Measurements from ENCODE around the gene REV1.
"Not testable (repeated sequence)": the region's sequence is repeated elsewhere in the genome, so short reads cannot be mapped to it uniquely, and the experiment has no call there.

REV1 gene

DNA sequence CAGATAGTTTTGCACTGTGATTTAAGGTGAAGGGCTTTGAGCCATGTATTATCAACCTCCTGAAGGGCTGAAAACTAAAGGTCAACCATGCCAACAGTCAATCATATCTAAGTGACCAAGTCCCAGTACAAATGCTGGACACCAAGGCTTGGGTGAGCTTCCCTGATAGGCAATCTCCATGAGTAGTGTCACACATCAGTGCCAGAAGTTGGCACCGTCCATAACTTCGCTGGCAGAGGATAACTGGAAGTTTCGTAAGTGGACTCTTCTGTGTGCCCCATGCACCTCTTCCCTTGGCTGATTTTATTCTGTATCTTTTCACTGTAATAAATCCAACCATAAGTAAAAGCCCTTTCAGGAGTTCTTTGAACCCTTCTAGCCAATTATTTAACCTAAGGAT, 13.2 kb downstream of the REV1 start:
- no peaks in the 10 kb centered on the region for H3K9me3 Mint-ChIP-seq
- CTCF ChIA-PET = no interaction called here
- H3K27ac Mint-ChIP-seq = no peak overlapping the region
- H3K4me1 Mint-ChIP-seq = peaks cover 7% of the 10 kb centered on the region
- no peak overlapping the region for H3K4me3 Mint-ChIP-seq
- peaks cover 5% of the 10 kb centered on the region for H3K36me3 Mint-ChIP-seq
- no peak for DNase-seq
- no peaks in the 10 kb centered on the region for H3K27me3 Mint-ChIP-seq

DNA sequence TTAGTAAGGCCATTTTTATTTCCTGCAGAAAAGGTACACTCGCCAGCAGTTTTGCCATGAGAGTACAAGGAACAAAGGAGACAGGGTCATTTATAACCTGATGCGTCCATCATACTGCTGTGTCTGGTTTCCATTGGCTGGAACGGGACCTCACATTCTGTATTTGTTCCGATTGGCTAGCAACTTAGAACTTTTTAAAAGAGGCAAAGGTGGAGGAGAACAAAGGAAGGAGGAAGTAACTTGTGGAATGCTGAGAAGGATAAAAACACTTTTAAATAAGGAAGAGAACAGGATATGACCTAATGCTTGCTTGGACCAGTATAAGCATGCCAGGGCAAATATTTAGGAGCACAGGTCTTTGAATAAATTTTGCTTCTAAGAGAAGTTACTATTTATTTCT, 14.7 kb downstream of the REV1 start:
- CTCF ChIA-PET, H3K27ac Mint-ChIP-seq, H3K4me1 Mint-ChIP-seq, H3K27me3 Mint-ChIP-seq, DNase-seq, H3K36me3 Mint-ChIP-seq, H3K4me3 Mint-ChIP-seq, H3K9me3 Mint-ChIP-seq: not testable (repeated sequence)

DNA sequence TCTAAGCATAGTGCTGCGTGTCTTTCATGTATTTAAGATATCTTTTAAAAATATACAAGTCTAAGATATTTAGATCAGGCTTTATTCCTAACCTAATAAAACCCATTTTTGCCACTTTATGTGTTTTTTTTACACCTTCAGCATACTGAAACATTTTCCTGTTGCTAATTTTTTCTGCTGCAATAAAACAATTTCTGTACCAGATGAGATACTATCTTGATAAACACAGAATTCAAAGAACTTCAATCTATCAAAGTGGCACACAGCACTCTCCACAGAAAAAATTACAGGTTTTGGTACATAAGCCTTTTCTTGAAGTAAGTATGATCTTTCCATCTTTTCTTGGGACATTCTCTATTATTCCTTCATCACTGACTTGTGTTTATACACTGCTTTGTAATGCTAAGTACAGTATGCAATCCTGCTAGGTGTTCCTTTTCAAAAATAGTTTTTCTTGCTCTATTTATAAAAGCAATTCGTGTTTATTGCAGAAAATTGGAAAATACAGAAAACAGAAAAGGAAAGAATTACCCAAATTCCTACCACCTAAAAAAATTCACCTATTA, 16.2 kb downstream of the REV1 start:
- Mint-ChIP-seq H3K36me3 (peaks cover 10% of the 10 kb centered on the region), H3K4me1 (peaks cover 6% of the 10 kb centered on the region), H3K27ac (no peak overlapping the region), H3K9me3 (no peaks in the 10 kb centered on the region), H3K27me3 (no peaks in the 10 kb centered on the region), H3K4me3 (no peak overlapping the region)
- CTCF ChIA-PET = no interaction called here
- no peak for DNase-seq

DNA sequence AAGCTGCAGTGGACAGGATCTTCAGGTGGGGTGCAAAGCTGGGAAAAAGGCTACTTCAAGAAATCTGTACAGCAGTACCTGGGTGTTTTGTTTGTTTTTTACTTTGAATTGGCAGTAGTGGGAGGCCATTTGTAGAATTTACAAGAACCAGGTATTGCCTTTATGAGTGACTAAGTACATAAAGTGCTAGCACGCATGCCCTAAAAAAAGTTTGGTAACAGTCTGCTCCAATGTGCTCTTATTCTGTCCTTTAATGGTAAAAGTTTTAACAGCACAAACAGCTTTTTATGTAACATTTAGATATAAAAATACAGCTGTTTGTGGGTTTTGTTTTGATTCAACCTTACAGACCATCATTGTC, 17.2 kb downstream of the REV1 start:
- DNase-seq = no peak
- Mint-ChIP-seq H3K4me1 (peaks cover 4% of the 10 kb centered on the region), H3K36me3 (peaks cover 10% of the 10 kb centered on the region), H3K27me3 (no peaks in the 10 kb centered on the region), H3K4me3 (no peak overlapping the region), H3K27ac (no peak overlapping the region), H3K9me3 (no peaks in the 10 kb centered on the region)
- CTCF ChIA-PET = no interaction called here

DNA sequence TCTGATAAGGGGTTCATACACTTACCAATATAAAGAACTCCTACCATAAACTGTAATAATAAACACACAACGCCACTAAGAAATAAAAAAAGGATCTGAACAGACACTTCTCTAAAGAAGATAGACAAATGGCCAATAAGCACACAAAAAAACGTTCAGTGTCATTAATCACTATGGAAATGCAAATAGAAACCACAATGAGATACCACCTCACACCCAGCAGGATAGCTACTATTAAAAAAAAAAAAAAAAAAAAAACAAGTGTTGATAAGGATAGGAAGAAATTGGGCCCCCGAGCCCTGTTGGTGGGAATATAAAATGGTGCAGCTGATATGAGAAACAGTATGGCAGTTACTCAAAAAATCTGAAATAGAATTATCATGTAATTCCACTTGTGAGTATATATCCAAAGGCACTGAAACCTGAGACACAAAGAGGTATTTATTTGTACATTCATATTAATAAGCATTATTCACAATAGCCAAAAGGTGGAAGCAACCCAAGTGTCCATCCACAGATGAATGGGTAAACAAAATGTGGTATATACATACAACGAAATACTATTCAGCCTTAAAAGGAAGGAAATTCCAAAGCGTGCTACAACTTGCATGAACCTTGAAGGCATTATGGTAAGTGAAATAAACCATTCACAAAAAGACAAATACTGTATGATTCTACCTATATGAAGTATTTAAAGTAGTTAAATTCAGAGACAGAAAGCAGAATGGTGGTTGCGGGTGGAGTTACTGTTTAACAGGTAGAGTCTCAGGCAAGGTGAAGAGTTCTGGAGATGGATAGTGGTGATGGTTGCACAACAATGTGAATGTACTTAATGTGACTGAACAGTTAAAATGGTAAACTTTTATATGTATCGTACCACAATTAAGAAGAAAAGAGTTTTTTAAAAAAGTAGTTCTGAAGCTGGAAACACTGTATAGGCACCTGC, 17.9 kb downstream of the REV1 start:
- no peak for DNase-seq
- Mint-ChIP-seq H3K4me1 (peaks cover 4% of the 10 kb centered on the region), H3K27ac (no peak overlapping the region)

DNA sequence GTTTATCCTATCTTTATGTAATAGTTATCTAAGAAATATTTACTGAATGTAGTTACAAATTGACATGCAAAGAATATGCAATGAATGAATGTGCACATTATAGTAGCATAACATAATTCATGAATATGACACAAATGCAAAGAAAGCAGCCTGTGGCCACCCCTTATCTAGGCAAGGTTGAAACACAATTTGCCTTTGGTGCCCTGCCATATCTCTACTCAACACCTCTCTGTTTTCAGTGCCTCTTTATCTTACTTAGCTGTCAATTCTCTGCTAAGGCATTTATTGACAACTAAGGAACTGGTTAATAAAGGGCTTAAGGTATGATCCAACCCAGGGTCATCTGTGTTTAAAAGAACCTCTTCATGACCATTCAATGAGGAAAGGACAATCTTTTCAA, 18.9 kb downstream of the REV1 start:
- H3K27me3 Mint-ChIP-seq = no peaks in the 10 kb centered on the region

More for the DNA sequence above, 17.9 kb downstream of the REV1 start:
- no peaks in the 10 kb centered on the region for H3K27me3 Mint-ChIP-seq
- H3K36me3 Mint-ChIP-seq = peaks cover 8% of the 10 kb centered on the region
- CTCF ChIA-PET = no interaction called here
- H3K4me3 Mint-ChIP-seq = no peak overlapping the region
- no peaks in the 10 kb centered on the region for H3K9me3 Mint-ChIP-seq

DNA sequence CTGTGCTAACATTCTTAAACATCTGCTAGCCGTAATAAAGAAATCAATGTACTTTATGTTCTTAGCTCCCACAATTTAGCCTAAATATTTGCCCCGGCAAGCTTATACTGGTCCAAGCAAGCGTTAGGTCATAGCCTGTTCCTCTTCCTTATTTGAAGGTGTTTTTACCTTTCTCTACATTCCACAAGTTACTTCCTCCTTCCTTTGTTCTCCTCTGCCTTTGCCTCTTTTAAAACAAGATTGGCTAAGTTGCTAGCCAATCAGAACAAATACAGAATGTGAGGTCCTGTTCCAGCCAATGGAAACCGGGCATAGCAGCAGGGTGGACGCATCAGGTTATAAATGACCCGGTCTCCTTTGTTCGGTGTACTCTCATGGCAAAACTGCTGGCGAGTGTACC, 19.4 kb downstream of the REV1 start:
- H3K27me3 Mint-ChIP-seq, H3K4me1 Mint-ChIP-seq, H3K27ac Mint-ChIP-seq, H3K4me3 Mint-ChIP-seq, H3K9me3 Mint-ChIP-seq, H3K36me3 Mint-ChIP-seq, CTCF ChIA-PET, DNase-seq: not testable (repeated sequence)

More for the DNA sequence above, 18.9 kb downstream of the REV1 start:
- DNase-seq = no peak
- Mint-ChIP-seq H3K4me3 (no peak overlapping the region), H3K27ac (no peak overlapping the region), H3K4me1 (peaks cover 4% of the 10 kb centered on the region), H3K9me3 (no peaks in the 10 kb centered on the region), H3K36me3 (peaks cover 8% of the 10 kb centered on the region)
- CTCF ChIA-PET = no interaction called here

DNA sequence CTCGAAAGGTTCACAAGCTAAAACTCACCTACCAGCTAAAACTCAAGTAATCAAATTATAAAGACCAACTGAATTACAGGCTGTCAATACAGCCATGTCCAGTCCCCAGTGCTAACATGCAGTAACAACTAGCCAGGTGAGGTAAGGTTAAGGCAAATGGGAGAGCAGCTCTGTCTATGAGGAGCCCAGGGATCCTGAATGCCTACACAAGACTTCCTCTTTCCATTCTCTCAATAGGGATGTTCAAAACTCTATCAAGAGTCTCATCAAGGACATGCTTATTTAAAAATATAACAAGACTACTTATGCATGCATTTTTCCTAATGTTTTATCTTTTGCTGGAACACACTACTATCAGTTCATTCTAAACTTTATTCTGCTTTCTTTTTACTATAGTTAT, 20.4 kb downstream of the REV1 start:
- H3K27ac Mint-ChIP-seq = no peak overlapping the region
- no peaks in the 10 kb centered on the region for H3K27me3 Mint-ChIP-seq
- peaks cover 8% of the 10 kb centered on the region for H3K36me3 Mint-ChIP-seq
- DNase-seq = no peak
- peaks cover 4% of the 10 kb centered on the region for H3K4me1 Mint-ChIP-seq
- no peak overlapping the region for H3K4me3 Mint-ChIP-seq
- CTCF ChIA-PET = no interaction called here
- H3K9me3 Mint-ChIP-seq = no peaks in the 10 kb centered on the region

DNA sequence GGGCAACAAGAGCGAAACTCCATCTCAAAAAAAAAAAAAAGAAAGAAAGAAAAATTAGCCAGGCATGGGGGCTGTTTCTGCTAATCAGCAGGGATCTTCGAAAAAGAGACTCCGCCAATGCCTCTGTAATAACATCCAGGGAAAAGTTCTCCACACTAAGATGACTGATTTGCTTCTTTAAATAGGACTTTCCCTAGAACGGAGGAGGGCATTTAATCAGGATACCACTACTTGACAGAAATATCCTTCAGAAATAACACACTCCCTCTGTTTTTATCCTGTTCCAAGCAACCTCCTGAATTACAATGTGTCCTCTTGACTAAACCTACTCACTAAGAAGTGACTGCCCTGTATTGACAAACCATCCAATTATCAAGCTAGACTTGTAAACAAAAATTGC, 21.7 kb downstream of the REV1 start:
- Mint-ChIP-seq H3K4me3 (no peak overlapping the region), H3K27ac (no peak overlapping the region), H3K4me1 (no peaks in the 10 kb centered on the region)

DNA sequence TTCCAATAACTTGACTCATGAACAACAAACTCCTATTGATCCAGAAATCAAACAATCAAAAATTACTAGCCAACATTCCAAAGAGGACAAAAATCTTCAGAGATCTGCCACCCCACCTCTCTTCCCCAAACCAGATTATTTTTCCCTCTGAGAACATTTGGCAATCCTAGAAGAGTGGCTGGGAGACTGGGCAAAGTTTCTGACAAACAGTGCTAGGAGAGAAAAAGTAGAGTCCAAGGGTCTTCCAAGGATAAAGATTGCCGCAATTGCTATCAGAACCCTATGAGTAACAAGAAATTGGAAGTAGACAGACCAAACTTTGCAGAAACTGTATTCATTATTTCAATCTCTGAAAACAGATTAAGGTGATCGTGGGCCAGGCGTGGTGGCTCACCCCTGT, 22.4 kb downstream of the REV1 start:
- H3K4me3 Mint-ChIP-seq = no peak overlapping the region
- no peaks in the 10 kb centered on the region for H3K27me3 Mint-ChIP-seq
- H3K36me3 Mint-ChIP-seq = peaks cover 8% of the 10 kb centered on the region
- H3K9me3 Mint-ChIP-seq = no peaks in the 10 kb centered on the region
- no peaks in the 10 kb centered on the region for H3K4me1 Mint-ChIP-seq
- no peak for DNase-seq
- CTCF ChIA-PET = no interaction called here
- H3K27ac Mint-ChIP-seq = no peak overlapping the region

More for the DNA sequence above, 21.7 kb downstream of the REV1 start:
- CTCF ChIA-PET = no interaction called here
- H3K9me3 Mint-ChIP-seq = no peaks in the 10 kb centered on the region
- DNase-seq = no peak
- peaks cover 8% of the 10 kb centered on the region for H3K36me3 Mint-ChIP-seq
- no peaks in the 10 kb centered on the region for H3K27me3 Mint-ChIP-seq

DNA sequence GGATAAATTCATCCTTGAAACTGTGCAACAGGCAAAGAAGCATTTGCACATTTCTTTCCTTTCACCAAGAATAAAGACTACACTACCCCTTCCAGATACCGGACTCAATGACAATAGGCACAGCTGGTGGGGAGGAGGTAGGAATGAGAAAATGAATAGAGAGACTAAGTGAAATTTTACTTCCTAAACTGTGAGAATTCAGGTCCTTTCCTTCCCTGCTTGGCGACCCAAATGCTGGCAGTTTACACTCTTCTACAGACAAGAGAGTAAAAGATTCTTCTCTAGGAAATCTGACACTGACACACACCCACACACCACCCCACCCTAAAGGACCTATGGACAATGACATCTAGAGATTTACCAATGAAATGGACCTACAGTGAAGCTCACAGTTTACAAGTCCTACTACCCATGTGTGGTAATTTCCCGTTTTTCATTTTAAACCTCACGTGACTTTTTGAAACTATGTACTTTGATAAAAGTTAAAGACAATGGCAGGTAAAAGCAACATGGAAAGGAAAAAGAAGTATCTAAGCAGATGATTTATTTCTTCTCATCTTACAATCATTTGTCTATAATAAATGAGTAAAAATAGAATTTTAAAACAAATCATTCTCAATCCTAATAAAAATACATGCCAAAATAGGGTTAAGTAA, 27.9 kb downstream of the REV1 start:
- peaks cover 32% of the 10 kb centered on the region for H3K36me3 Mint-ChIP-seq
- CTCF ChIA-PET = no interaction called here
- H3K27me3 Mint-ChIP-seq = no peaks in the 10 kb centered on the region
- no peak overlapping the region for H3K27ac Mint-ChIP-seq
- no peaks in the 10 kb centered on the region for H3K9me3 Mint-ChIP-seq
- no peak for DNase-seq
- no peaks in the 10 kb centered on the region for H3K4me1 Mint-ChIP-seq
- H3K4me3 Mint-ChIP-seq = no peak overlapping the region

DNA sequence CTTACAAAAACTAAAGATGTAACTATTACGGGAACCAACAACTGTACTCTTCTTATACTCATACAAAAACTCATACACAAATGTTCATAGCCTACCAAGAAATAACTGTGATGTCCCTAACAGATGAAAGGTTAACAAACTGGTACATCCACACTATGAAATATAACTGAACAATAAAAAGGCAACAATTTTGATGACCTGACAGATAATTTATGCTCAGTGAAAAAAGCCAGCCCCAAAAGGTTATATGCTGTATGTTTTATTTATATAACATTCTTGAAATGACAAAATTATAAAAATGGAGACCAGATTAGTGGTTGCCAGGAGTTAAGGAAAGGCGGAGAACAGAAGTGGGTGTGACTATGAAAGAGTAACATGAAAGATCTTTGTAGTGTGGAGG, 31.3 kb downstream of the REV1 start:
- H3K9me3 Mint-ChIP-seq = no peaks in the 10 kb centered on the region
- peak overlapping the region; percentile 28 for H3K27ac Mint-ChIP-seq
- peaks cover 54% of the 10 kb centered on the region for H3K36me3 Mint-ChIP-seq
- CTCF ChIA-PET = no interaction called here
- DNase-seq = no peak
- H3K27me3 Mint-ChIP-seq = no peaks in the 10 kb centered on the region
- no peaks in the 10 kb centered on the region for H3K4me1 Mint-ChIP-seq
- no peak overlapping the region for H3K4me3 Mint-ChIP-seq

DNA sequence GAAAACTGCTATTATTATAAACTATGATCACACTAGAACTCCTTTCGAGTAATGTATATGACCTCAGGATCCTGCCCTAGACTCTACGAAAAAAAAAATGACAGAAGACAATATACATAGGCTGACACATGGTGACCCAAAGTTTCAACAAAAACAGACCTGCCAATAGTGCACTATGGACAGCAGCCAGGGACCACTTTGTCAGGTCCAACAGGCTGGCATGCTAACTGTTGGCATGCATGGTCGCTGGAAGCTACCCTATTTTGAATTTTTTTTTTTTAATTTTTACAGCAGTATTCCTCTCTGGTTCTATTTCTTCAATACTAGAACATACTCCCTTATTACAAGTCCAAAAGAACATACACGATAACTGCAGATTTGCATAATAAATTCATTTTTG, 38.1 kb downstream of the REV1 start:
- Mint-ChIP-seq H3K4me3 (no peak overlapping the region), H3K4me1 (no peaks in the 10 kb centered on the region), H3K36me3 (peaks cover 43% of the 10 kb centered on the region), H3K27me3 (no peaks in the 10 kb centered on the region), H3K27ac (no peak overlapping the region), H3K9me3 (no peaks in the 10 kb centered on the region)
- no peak for DNase-seq
- CTCF ChIA-PET = no interaction called here

DNA sequence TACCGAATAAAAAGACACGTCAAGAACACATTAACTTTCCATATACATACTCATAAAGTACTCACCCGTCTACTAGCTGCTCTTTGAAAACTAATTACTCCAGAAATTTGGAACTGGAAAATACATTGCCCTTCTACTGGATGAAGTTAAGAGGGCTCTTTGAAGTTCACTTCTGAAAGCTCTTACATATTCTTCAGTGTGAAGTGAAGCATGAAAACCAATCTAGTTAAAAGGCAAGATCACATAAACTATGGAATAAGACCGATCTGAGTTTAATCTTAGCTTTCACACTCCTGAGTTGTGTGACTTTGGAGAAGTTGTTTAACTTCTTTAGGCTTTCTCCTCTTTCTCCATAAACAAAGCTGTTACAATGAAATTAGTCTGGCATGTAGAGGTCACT, 38.5 kb downstream of the REV1 start:
- peaks cover 43% of the 10 kb centered on the region for H3K36me3 Mint-ChIP-seq
- no peak overlapping the region for H3K4me3 Mint-ChIP-seq
- no peaks in the 10 kb centered on the region for H3K4me1 Mint-ChIP-seq
- DNase-seq = no peak
- H3K9me3 Mint-ChIP-seq = no peaks in the 10 kb centered on the region
- no peak overlapping the region for H3K27ac Mint-ChIP-seq
- no peaks in the 10 kb centered on the region for H3K27me3 Mint-ChIP-seq
- CTCF ChIA-PET = no interaction called here

DNA sequence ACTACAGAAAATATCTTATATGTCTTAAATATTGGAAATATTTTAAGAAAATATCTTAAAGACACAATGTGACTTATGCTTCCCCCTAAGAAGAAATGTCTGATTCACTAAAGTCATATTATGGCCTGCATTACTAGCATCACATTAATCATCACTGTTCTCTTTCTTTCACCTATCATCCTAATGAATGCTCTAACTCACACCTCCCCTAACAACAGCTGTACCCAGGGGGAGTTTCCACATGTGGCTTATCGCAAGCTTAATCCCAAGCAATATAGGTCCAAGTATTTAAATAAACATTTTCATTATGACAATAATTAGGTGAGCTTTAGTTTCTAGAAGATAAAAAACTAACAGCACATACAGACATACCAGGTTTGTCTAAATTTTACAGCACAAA, 39.6 kb downstream of the REV1 start:
- CTCF ChIA-PET = no interaction called here
- no peak overlapping the region for H3K4me3 Mint-ChIP-seq
- no peaks in the 10 kb centered on the region for H3K9me3 Mint-ChIP-seq
- no peak overlapping the region for H3K27ac Mint-ChIP-seq
- no peaks in the 10 kb centered on the region for H3K27me3 Mint-ChIP-seq
- H3K36me3 Mint-ChIP-seq = peaks cover 32% of the 10 kb centered on the region
- no peaks in the 10 kb centered on the region for H3K4me1 Mint-ChIP-seq
- DNase-seq = no peak

Data from activated naive CD4-positive, alpha-beta T cell treated with anti-CD3 and anti-CD28 coated beads, Interleukin-2, amount 10 ng/mL, durations not matched to agents 7 days and 5 days (primary cell).